ENCODE data around the gene JHY.

Gene JHY

GRCh38 chr11:122871302-122871701, 11.3 kb upstream of the JHY start:
- DNase-seq (ENCODE audit: low read depth in 3 of 3): no peak

- DNase-seq (ENCODE audit: low read depth in 3 of 3): no peak
These were observed 10.5 kb upstream of the JHY start for GRCh38 chr11:122872046-122872445.

- no peak for DNase-seq (ENCODE audit: low read depth in 3 of 3)
These were observed 7.6 kb upstream of the JHY start for GRCh38 chr11:122874991-122875390.

GRCh38 chr11:122877732-122878131, 4.8 kb upstream of the JHY start:
- no peak for DNase-seq (ENCODE audit: low read depth in 3 of 3)

GRCh38 chr11:122879785-122880184, 2.8 kb upstream of the JHY start:
- no peak for DNase-seq (ENCODE audit: low read depth in 3 of 3)

- DNase-seq (ENCODE audit: low read depth in 3 of 3): peak; percentile 13 to 26 (median 22)
These were observed 492 bp downstream of the JHY start for GRCh38 chr11:122882857-122883645.

GRCh38 chr11:122883646-122883979, 1.1 kb downstream of the JHY start:
- DNase-seq (ENCODE audit: low read depth in 3 of 3): no peak

- no peak for DNase-seq (ENCODE audit: low read depth in 3 of 3)
These were observed 5.6 kb downstream of the JHY start for GRCh38 chr11:122888162-122888561.

GRCh38 chr11:122893131-122893530, 10.6 kb downstream of the JHY start:
- DNase-seq (ENCODE audit: low read depth in 3 of 3): no peak

- no peak for DNase-seq (ENCODE audit: low read depth in 3 of 3)
These were observed 13.0 kb downstream of the JHY start for GRCh38 chr11:122895563-122895962.

GRCh38 chr11:122897606-122898210, 15.1 kb downstream of the JHY start:
- DNase-seq (ENCODE audit: low read depth in 3 of 3): no peak

GRCh38 chr11:122898799-122899198, 16.2 kb downstream of the JHY start:
- DNase-seq (ENCODE audit: low read depth in 3 of 3): no peak

- DNase-seq (ENCODE audit: low read depth in 3 of 3): no peak
These were observed 18.1 kb downstream of the JHY start for GRCh38 chr11:122900587-122901202.

GRCh38 chr11:122902951-122903350, 20.4 kb downstream of the JHY start:
- DNase-seq (ENCODE audit: low read depth in 3 of 3): no peak

- DNase-seq (ENCODE audit: low read depth in 3 of 3): no peak
These were observed 28.2 kb downstream of the JHY start for GRCh38 chr11:122910775-122911174.

- DNase-seq (ENCODE audit: low read depth in 3 of 3): no peak
These were observed 34.8 kb downstream of the JHY start for GRCh38 chr11:122917311-122917710.

- no peak for DNase-seq (ENCODE audit: low read depth in 3 of 3)
These were observed 36.2 kb downstream of the JHY start for GRCh38 chr11:122918734-122919133.

GRCh38 chr11:122920579-122920978, 38.0 kb downstream of the JHY start:
- no peak for DNase-seq (ENCODE audit: low read depth in 3 of 3)

- DNase-seq (ENCODE audit: low read depth in 3 of 3): no peak
These were observed 40.3 kb downstream of the JHY start for GRCh38 chr11:122922893-122923292.

GRCh38 chr11:122923302-122923701, 40.7 kb downstream of the JHY start:
- no peak for DNase-seq (ENCODE audit: low read depth in 3 of 3)

- no peak for DNase-seq (ENCODE audit: low read depth in 3 of 3)
These were observed 49.0 kb downstream of the JHY start for GRCh38 chr11:122931510-122931909.

GRCh38 chr11:122933416-122933815, 50.9 kb downstream of the JHY start:
- no peak for DNase-seq (ENCODE audit: low read depth in 3 of 3)

- no peak for DNase-seq (ENCODE audit: low read depth in 3 of 3)
These were observed 55.4 kb downstream of the JHY start for GRCh38 chr11:122937983-122938382.

Data from stimulated activated CD4-positive, alpha-beta T cell treated with anti-CD3 and anti-CD28 coated beads, TNF-alpha, amount 100 ng/mL, for 4 hours (primary cell).